H9 (cell line): ENCODE measurements around the gene GPR143. TPM values are rescaled to one million over a fixed set of nuclear protein-coding genes. Genes with fewer than 3 reads are reported as not detected.

ENCODE experiments used
- DNase-seq: peaks from one replicate; pipeline ENCODE4 v3.0.0-alpha.2; 2017
- H2AFZ ChIP-seq: one replicate; pipeline ENCODE4 v1.6.1; 2013; ENCODE audit warnings: mild to moderate bottlenecking, low read length, control low read depth, moderate library complexity
- H2AK5ac ChIP-seq: 2 replicates; pipeline ENCODE4 v1.6.1; 2013; ENCODE audit warnings: low read length, control low read depth, mixed read lengths; ENCODE audit not compliant: insufficient read length
- H2BK120ac ChIP-seq: one replicate; pipeline ENCODE4 v1.6.1; 2013; ENCODE audit warnings: low read depth, mild to moderate bottlenecking, low read length, control low read depth, inconsistent platforms; ENCODE audit not compliant: poor library complexity, severe bottlenecking
- H2BK12ac ChIP-seq: 2 replicates; pipeline ENCODE4 v1.6.1; 2013; ENCODE audit warnings: low read length, control low read depth, mixed read lengths, low read depth; ENCODE audit not compliant: insufficient read length
- H2BK15ac ChIP-seq: 2 replicates; pipeline ENCODE4 v1.6.1; 2013; ENCODE audit warnings: low read depth, low read length, control low read depth
- H2BK20ac ChIP-seq: one replicate; pipeline ENCODE4 v1.6.1; 2013; ENCODE audit warnings: low read depth, mild to moderate bottlenecking, low read length, control low read depth, inconsistent platforms; ENCODE audit not compliant: poor library complexity, severe bottlenecking
- H2BK5ac ChIP-seq: 2 replicates; pipeline ENCODE4 v1.6.1; 2013; ENCODE audit warnings: low read length, control low read depth, mixed read lengths; ENCODE audit not compliant: insufficient read length
- H3K14ac ChIP-seq: 2 replicates; pipeline ENCODE4 v1.6.1; 2013; ENCODE audit warnings: low read length, control low read depth; ENCODE audit not compliant: insufficient read depth
- H3K18ac ChIP-seq: 2 replicates; pipeline ENCODE4 v1.6.1; 2013; ENCODE audit warnings: low read depth, mild to moderate bottlenecking, mixed read lengths, low read length, control low read depth; ENCODE audit not compliant: insufficient read length
- H3K23ac ChIP-seq: 2 replicates; pipeline ENCODE4 v1.6.1; 2013; ENCODE audit warnings: low read length, control low read depth, mixed read lengths, low read depth; ENCODE audit not compliant: insufficient read length
- H3K23me2 ChIP-seq: 2 replicates; pipeline ENCODE4 v1.6.1; 2013; ENCODE audit warnings: low read depth, mild to moderate bottlenecking, mixed read lengths, low read length, control low read depth; ENCODE audit not compliant: insufficient read length, poor library complexity, severe bottlenecking
- H3K27ac ChIP-seq: 2 replicates; pipeline ENCODE4 v1.5.1; 2013; ENCODE audit warnings: low read length, control low read depth, mixed read lengths, low read depth; ENCODE audit not compliant: insufficient read length
- H3K27me3 ChIP-seq: 2 replicates; pipeline ENCODE4 v1.6.1; 2013; ENCODE audit warnings: low read length, control low read depth, inconsistent platforms; ENCODE audit not compliant: insufficient read depth
- H3K4ac ChIP-seq: 2 replicates; pipeline ENCODE4 v1.6.1; 2013; ENCODE audit warnings: low read depth, mild to moderate bottlenecking, control low read depth, inconsistent platforms, low read length, moderate library complexity
- H3K4me1 ChIP-seq: 2 replicates; pipeline ENCODE4 v1.6.1; 2013; ENCODE audit warnings: low read length, control low read depth, inconsistent platforms; ENCODE audit not compliant: insufficient read depth
- H3K4me2 ChIP-seq: 2 replicates; pipeline ENCODE4 v1.6.1; 2013; ENCODE audit warnings: low read length, control low read depth, mixed read lengths; ENCODE audit not compliant: insufficient read length, insufficient read depth
- H3K56ac ChIP-seq: 2 replicates; pipeline ENCODE4 v1.6.1; 2013; ENCODE audit warnings: low read depth, mild to moderate bottlenecking, mixed read lengths, low read length, control low read depth; ENCODE audit not compliant: insufficient read length
- H3K79me1 ChIP-seq: 2 replicates; pipeline ENCODE4 v1.6.1; 2013; ENCODE audit warnings: low read depth, mild to moderate bottlenecking, moderate library complexity, low read length, control low read depth, inconsistent platforms; ENCODE audit not compliant: insufficient read depth, poor library complexity, severe bottlenecking
- H3K79me2 ChIP-seq: 2 replicates; pipeline ENCODE4 v1.6.1; 2013; ENCODE audit warnings: low read length, control low read depth, inconsistent platforms; ENCODE audit not compliant: insufficient read depth
- H3K9ac ChIP-seq: 2 replicates; pipeline ENCODE4 v1.6.1; 2013; ENCODE audit warnings: low read length, control low read depth, mixed read lengths; ENCODE audit not compliant: insufficient read length; ENCODE audit errors: extremely low read depth
- H3K9me3 ChIP-seq: one replicate; pipeline ENCODE4 v1.6.1; 2013; ENCODE audit warnings: low read depth, low read length, inconsistent platforms; ENCODE audit not compliant: control insufficient read depth
- H3T11ph ChIP-seq: one replicate; pipeline ENCODE4 v1.6.1; 2013; ENCODE audit warnings: mild to moderate bottlenecking, low read length, control low read depth, inconsistent platforms
- H4K20me1 ChIP-seq: one replicate; pipeline ENCODE4 v1.6.1; 2013; ENCODE audit not compliant: control insufficient read depth, insufficient read length, insufficient read depth
- H4K5ac ChIP-seq: 2 replicates; pipeline ENCODE4 v1.6.1; 2013; ENCODE audit warnings: low read depth, mild to moderate bottlenecking, mixed read lengths, low read length, control low read depth; ENCODE audit not compliant: insufficient read length
- H4K8ac ChIP-seq: replicated peaks from 2 replicates; pipeline ENCODE4 v1.6.1; 2013; ENCODE audit warnings: low read length, control low read depth, mixed read lengths, low read depth; ENCODE audit not compliant: insufficient read length
- H4K91ac ChIP-seq: 2 replicates; pipeline ENCODE4 v1.6.1; 2013; ENCODE audit warnings: low read depth, mild to moderate bottlenecking, moderate library complexity, mixed read lengths, low read length, control low read depth; ENCODE audit not compliant: insufficient read length
- H3K27ac Mint-ChIP-seq, 3 experiments: 2 replicates in 2 of 3; 3 replicates in 1 of 3; pipeline ENCODE4 v1.8.0; 2020 to 2021; ENCODE audit warnings: mixed read lengths in 3 of 3, mild to moderate bottlenecking in 1 of 3, moderate library complexity in 1 of 3
- H3K27me3 Mint-ChIP-seq: 2 replicates; pipeline ENCODE4 v1.8.0; 2021; ENCODE audit warnings: low read depth, mild to moderate bottlenecking, moderate library complexity, mixed read lengths
- H3K36me3 Mint-ChIP-seq, 3 experiments: 2 replicates in 2 of 3; 3 replicates in 1 of 3; pipeline ENCODE4 v1.8.0; 2020 to 2021; ENCODE audit warnings: low read depth in 3 of 3, mixed read lengths in 3 of 3; ENCODE audit not compliant: insufficient read depth in 1 of 3
- H3K4me1 Mint-ChIP-seq, 2 experiments: 2 replicates each; pipeline ENCODE4 v1.8.0; 2020; ENCODE audit warnings: mixed read lengths in 2 of 2
- H3K4me3 Mint-ChIP-seq, 2 experiments: 2 replicates in 1 of 2; 3 replicates in 1 of 2; pipeline ENCODE4 v1.8.0; 2020 to 2021; ENCODE audit warnings: mild to moderate bottlenecking in 2 of 2, mixed read lengths in 2 of 2, moderate library complexity in 1 of 2
- H3K9me3 Mint-ChIP-seq, 2 experiments: 2 replicates in 1 of 2; 3 replicates in 1 of 2; pipeline ENCODE4 v1.8.0; 2020; ENCODE audit warnings: mild to moderate bottlenecking in 2 of 2, mixed read lengths in 2 of 2, moderate library complexity in 1 of 2
- WGBS: extraction: QIAGEN DNeasy Blood & Tissue Kit; methylation state at CpG from one replicate; pipeline ENCODE4 v1.1.7; 2013; ENCODE audit warnings: missing lambda C conversion rate, low lambda C conversion rate, mixed read lengths; ENCODE audit not compliant: insufficient read length; ENCODE audit errors: extremely low coverage; 5-methylcytosine and 5-hydroxymethylcytosine counted together
- total RNA-seq: library from RNA; stranded (reverse); gene quantifications from 2 replicates; pipeline ENCODE4 v1.2.1, GENCODE V29; 2021
- TF ChIP-seq, protein P1 (sequence below): fragments of 200-600 bp; sonication (generic); conservative IDR thresholded peaks from 3 replicates; pipeline ENCODE4 v1.8.0; 2021; ENCODE audit warnings: antibody characterized with exemption, mild to moderate bottlenecking

GPR143 gene
- total RNA-seq, 1 experiment from 2014 or later = 7.1 TPM

- no peak overlapping the region for H4K91ac ChIP-seq
- no peak overlapping the region for H2BK120ac ChIP-seq
- H3K56ac ChIP-seq = no peak overlapping the region
- H4K20me1 ChIP-seq = no peaks in the 10 kb centered on the region
- no peak overlapping the region for H2BK20ac ChIP-seq
- no peak overlapping the region for H2BK5ac ChIP-seq
- no peak overlapping the region for H3K18ac ChIP-seq
- no peaks in the 10 kb centered on the region for H3K27me3 ChIP-seq
- Mint-ChIP-seq H3K4me3 (no peak overlapping the region; a peak in 1 of 5 replicates), H3K9me3 (peaks cover 18 to 60% of the 10 kb centered on the region in 2 experiments), H3K4me1 (peaks cover 5 to 7% of the 10 kb centered on the region in 2 experiments), H3K36me3 (peaks cover 52 to 70% (median 57%) of the 10 kb centered on the region in 3 experiments), H3K27ac (peak overlapping the region in 2 of 3 experiments; percentile 51 to 64; a peak in 2 of 7 replicates), H3K27me3 (peaks cover under 1% of the 10 kb centered on the region; the same call in 1 of the 2 replicates)
- no peak overlapping the region for H3T11ph ChIP-seq
- WGBS = no CpG with 5 or more reads among the region's 17 CpGs
- no peak overlapping the region for H2AK5ac ChIP-seq
- no peak overlapping the region for H3K4me2 ChIP-seq
- H3K9me3 ChIP-seq = no peaks in the 10 kb centered on the region
- no peak overlapping the region for H2BK15ac ChIP-seq
- no peak overlapping the region for H4K8ac ChIP-seq
- H3K9ac ChIP-seq = no peak overlapping the region
- no peaks in the 10 kb centered on the region for H3K79me2 ChIP-seq
- no peaks in the 10 kb centered on the region for H3K23me2 ChIP-seq
- H4K5ac ChIP-seq = no peak overlapping the region
- H2BK12ac ChIP-seq = no peak overlapping the region
- 0 out of 2 replicates have a peak, but pooled peaks cover 3% of the 10 kb centered on the region for H3K4me1 ChIP-seq
- H3K27ac ChIP-seq = no peak overlapping the region
- H3K14ac ChIP-seq = no peak overlapping the region
- peak; percentile 67 for DNase-seq
- TF ChIP-seq, protein P1, sequence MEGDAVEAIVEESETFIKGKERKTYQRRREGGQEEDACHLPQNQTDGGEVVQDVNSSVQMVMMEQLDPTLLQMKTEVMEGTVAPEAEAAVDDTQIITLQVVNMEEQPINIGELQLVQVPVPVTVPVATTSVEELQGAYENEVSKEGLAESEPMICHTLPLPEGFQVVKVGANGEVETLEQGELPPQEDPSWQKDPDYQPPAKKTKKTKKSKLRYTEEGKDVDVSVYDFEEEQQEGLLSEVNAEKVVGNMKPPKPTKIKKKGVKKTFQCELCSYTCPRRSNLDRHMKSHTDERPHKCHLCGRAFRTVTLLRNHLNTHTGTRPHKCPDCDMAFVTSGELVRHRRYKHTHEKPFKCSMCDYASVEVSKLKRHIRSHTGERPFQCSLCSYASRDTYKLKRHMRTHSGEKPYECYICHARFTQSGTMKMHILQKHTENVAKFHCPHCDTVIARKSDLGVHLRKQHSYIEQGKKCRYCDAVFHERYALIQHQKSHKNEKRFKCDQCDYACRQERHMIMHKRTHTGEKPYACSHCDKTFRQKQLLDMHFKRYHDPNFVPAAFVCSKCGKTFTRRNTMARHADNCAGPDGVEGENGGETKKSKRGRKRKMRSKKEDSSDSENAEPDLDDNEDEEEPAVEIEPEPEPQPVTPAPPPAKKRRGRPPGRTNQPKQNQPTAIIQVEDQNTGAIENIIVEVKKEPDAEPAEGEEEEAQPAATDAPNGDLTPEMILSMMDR = peak; percentile 84
- H3K79me1 ChIP-seq = no peaks in the 10 kb centered on the region
- no peak overlapping the region for H2AFZ ChIP-seq
- no peak overlapping the region for H3K4ac ChIP-seq
- no peak overlapping the region for H3K23ac ChIP-seq
These were observed 56.6 kb downstream of the GPR143 start for GRCh38 chrX:9708923-9709553.
